ENCODE data around the gene YY1.
"Not testable (repeated sequence)": the region's sequence is repeated elsewhere in the genome, so short reads cannot be mapped to it uniquely, and the experiment has no call there.

The YY1 gene

DNA sequence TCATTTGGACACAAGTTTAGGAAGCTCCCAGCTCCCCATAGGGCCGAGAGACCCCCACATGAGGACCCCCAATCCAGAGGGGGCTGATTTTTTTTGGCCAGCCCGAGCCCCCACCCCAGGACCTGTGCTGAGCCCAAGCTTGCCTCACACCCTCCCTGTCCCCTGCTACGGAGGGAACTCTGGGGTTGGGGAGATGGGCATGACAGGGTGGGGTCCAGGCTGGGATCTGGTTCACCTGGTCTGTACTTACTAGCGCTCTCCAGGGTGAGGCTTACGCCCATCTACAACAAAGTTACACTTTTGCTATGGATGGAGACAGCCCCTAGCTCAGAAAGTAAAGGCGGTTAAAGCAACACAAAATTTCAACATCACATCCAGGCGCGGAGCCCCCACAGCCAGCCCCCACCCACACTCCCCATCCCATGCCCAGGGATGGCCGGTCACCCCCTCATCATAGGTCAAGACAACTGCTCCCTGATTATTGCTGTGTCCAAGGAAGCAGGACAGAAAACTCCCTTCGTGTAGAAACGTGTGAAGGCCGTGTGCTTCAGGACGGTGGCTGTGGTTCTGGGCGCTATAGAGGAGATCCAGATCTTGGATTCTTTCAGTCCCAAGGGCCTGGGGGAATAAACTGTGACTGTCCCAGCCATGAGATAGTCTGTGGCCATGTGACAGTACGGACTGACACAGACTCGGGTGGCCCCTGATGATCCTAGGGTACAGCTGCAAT is 56.6 kb downstream of the YY1 start (continued):
- no peak for TF ChIP-seq ZXDB (tag by site-specific recombination; IDR thresholded peaks at IDR 0.05)

- peak; percentile 62; the same call in 1 of the 2 replicates for TF ChIP-seq ZNF121 (tag by site-specific recombination; IDR thresholded peaks at IDR 0.05)
- no peak for TF ChIP-seq ZBTB21 (tag by site-specific recombination; IDR thresholded peaks at IDR 0.05)
- POLR2A ChIA-PET = no interaction called here
- no peaks in the 10 kb centered on the region for H3K4me1 ChIP-seq (ENCODE audit: control insufficient read depth, insufficient read depth, low read length)
- no peak overlapping the region for H3K27ac ChIP-seq (ENCODE audit: extremely low read depth, low read depth, low read length)
- H3K4me3 ChIP-seq (ENCODE audit: low read depth, low read length) = no peak overlapping the region
- H3K9me3 ChIP-seq (ENCODE audit: control insufficient read depth, insufficient read depth, low read depth, low read length) = no peaks in the 10 kb centered on the region
- peaks cover 0 to 22% of the 10 kb centered on the region in 2 experiments; a peak in 2 of 3 replicates for H3K36me3 ChIP-seq (ENCODE audit: control insufficient read depth in 2 of 2, insufficient read depth in 1 of 2, low read length in 2 of 2)
- CTCF ChIA-PET = interaction anchor here (5.8 kb wide), 1 partner anchor 11 kb away, joined by 30 read pairs; no protein-coding TSS in a partner anchor
Measured at GRCh38 chr14:100296106-100296651, 57.2 kb downstream of the YY1 start.

- H3K4me1 ChIP-seq (ENCODE audit: control insufficient read depth, insufficient read depth, low read length); POLR2A ChIA-PET; H3K9me3 ChIP-seq (ENCODE audit: control insufficient read depth, insufficient read depth, low read depth, low read length); H3K4me3 ChIP-seq (ENCODE audit: low read depth, low read length); H3K27ac ChIP-seq (ENCODE audit: extremely low read depth, low read depth, low read length): not testable (repeated sequence)
- TF ChIP-seq ZIC2 (tag by site-specific recombination; IDR thresholded peaks at IDR 0.05) = 0 out of 2 replicates have a peak, but pooled peaks have one; percentile 7
- TF ChIP-seq REST (tag by site-specific recombination; IDR thresholded peaks at IDR 0.05) = peak; percentile 55; the same call in 1 of the 2 replicates
- CTCF ChIA-PET = interaction anchor here (5.8 kb wide), 1 partner anchor 11 kb away, joined by 30 read pairs; no protein-coding TSS in a partner anchor
- H3K36me3 ChIP-seq (ENCODE audit: control insufficient read depth in 2 of 2, insufficient read depth in 1 of 2, low read length in 2 of 2) = peaks cover 0 to 16% of the 10 kb centered on the region in 2 experiments; a peak in 2 of 3 replicates
Measured at GRCh38 chr14:100296729-100297128, 57.8 kb downstream of the YY1 start.

- Histone ChIP-seq H3K4me1 (ENCODE audit: control insufficient read depth, insufficient read depth, low read length) (no peaks in the 10 kb centered on the region), H3K9me3 (ENCODE audit: control insufficient read depth, insufficient read depth, low read depth, low read length) (no peaks in the 10 kb centered on the region), H3K4me3 (ENCODE audit: low read depth, low read length) (no peak overlapping the region), H3K27ac (ENCODE audit: extremely low read depth, low read depth, low read length) (no peak overlapping the region), H3K36me3 (ENCODE audit: control insufficient read depth in 2 of 2, insufficient read depth in 1 of 2, low read length in 2 of 2) (peaks cover 0 to 8% of the 10 kb centered on the region in 2 experiments; a peak in 2 of 3 replicates)
- ChIA-PET CTCF (interaction anchor here (1.0 to 5.8 kb wide), 2 partner anchors 12 to 80 kb away, joined by 4 to 30 read pairs; no protein-coding TSS in a partner anchor), POLR2A (no interaction called here)
- TF ChIP-seq SP7 (tag by site-specific recombination; IDR thresholded peaks at IDR 0.05) (peak; percentile 44; the same call in 1 of the 2 replicates), ZSCAN30 (tag by site-specific recombination; IDR thresholded peaks at IDR 0.05) (0 out of 2 replicates have a peak, but pooled peaks have one; percentile 18), ZFHX2 (tag by site-specific recombination; conservative IDR thresholded peaks at IDR 0.05) (peak; percentile 82), EGR2 (tag by site-specific recombination; IDR thresholded peaks at IDR 0.05; ENCODE audit: low read depth) (peak; percentile 53), ZBTB8A (tag by site-specific recombination; IDR thresholded peaks at IDR 0.05) (peak; percentile 27; the same call in 1 of the 2 replicates), RBAK (tag by site-specific recombination; IDR thresholded peaks at IDR 0.05) (no peak)
Measured at GRCh38 chr14:100297320-100298300, 58.7 kb downstream of the YY1 start.

Measured in HEK293 (cell line).